H1 (cell line): ENCODE results near the gene RPL36AL. TPM values are rescaled to one million over a fixed set of nuclear protein-coding genes. Genes with fewer than 3 reads are reported as not detected.

ENCODE experiments used
- CTCF ChIA-PET: fragments of 300-600 bp; sonication (Branson Sonifier 250); formaldehyde crosslinking; loops from one replicate; lab custom pipeline; 2021; ENCODE audit not compliant: partially characterized antibody; lab: Charles Lee
- POLR2A ChIA-PET: fragments of 300-600 bp; sonication (Branson Sonifier 250); formaldehyde crosslinking; loops from one replicate; lab custom pipeline; 2021; ENCODE audit warnings: inconsistent platforms; ENCODE audit not compliant: partially characterized antibody; lab: Charles Lee
- DNase-seq, 2 experiments: peaks; one replicate each; pipeline versions ENCODE4 v3.0.0 to v3.0.0-alpha.2; 2010 to 2022; ENCODE audit warnings: low spot score in 2 of 2, low read depth in 1 of 2, mixed read lengths in 1 of 2
- FAIRE-seq: peaks from 2 replicates; lab custom pipeline; 2011; peaks lifted over from hg19 to GRCh38; lab: Jason Lieb, UNC
- H2AFZ ChIP-seq: 2 replicates; pipeline ENCODE4 v1.8.1; 2012; ENCODE audit warnings: low read length, inconsistent platforms
- H2AK5ac ChIP-seq: 2 replicates; pipeline ENCODE4 v1.6.1; 2013; ENCODE audit warnings: low read depth, low read length
- H2BK120ac ChIP-seq: replicated peaks from 2 replicates; pipeline ENCODE3; 2013; ENCODE audit warnings: low read depth, low read length, inconsistent platforms
- H2BK12ac ChIP-seq: 2 replicates; pipeline ENCODE4 v1.6.1; 2013; ENCODE audit warnings: low read depth, low read length
- H2BK15ac ChIP-seq: 2 replicates; pipeline ENCODE4 v1.6.1; 2013; ENCODE audit warnings: low read length
- H2BK20ac ChIP-seq: 2 replicates; pipeline ENCODE4 v1.6.1; 2013; ENCODE audit warnings: low read length
- H2BK5ac ChIP-seq: 2 replicates; pipeline ENCODE4 v1.6.1; 2013; ENCODE audit warnings: low read depth, low read length
- H3K14ac ChIP-seq: 2 replicates; pipeline ENCODE4 v1.6.1; 2013; ENCODE audit warnings: inconsistent platforms; ENCODE audit not compliant: insufficient read length
- H3K18ac ChIP-seq: 2 replicates; pipeline ENCODE4 v1.6.1; 2013; ENCODE audit warnings: low read length; ENCODE audit errors: extremely low read depth
- H3K23ac ChIP-seq: 2 replicates; pipeline ENCODE4 v1.6.1; 2013; ENCODE audit warnings: inconsistent platforms; ENCODE audit not compliant: insufficient read length
- H3K23me2 ChIP-seq: 2 replicates; pipeline ENCODE4 v1.6.1; 2013; ENCODE audit warnings: low read depth, low read length
- H3K27ac ChIP-seq: 2 replicates; pipeline ENCODE4 v1.6.1; 2011; ENCODE audit warnings: low read depth, low read length, inconsistent platforms
- H3K27me3 ChIP-seq, 4 experiments: replicated peaks in 1 of 4; 1 replicate in 1 of 4; 2 replicates in 3 of 4; pipeline versions ENCODE4 v1.6.1 to v1.8.1; 2011 to 2013; ENCODE audit warnings: low read length in 3 of 4, mild to moderate bottlenecking in 3 of 4, inconsistent platforms in 2 of 4, mixed read lengths in 2 of 4, moderate library complexity in 1 of 4; ENCODE audit not compliant: control insufficient read depth in 3 of 4, insufficient read depth in 3 of 4; ENCODE audit errors: extremely low read depth in 1 of 4
- H3K36me3 ChIP-seq, 4 experiments: 2 replicates each; pipeline versions ENCODE4 v1.6.1 to v1.8.1; 2011 to 2013; ENCODE audit warnings: mild to moderate bottlenecking in 4 of 4, low read length in 3 of 4, moderate library complexity in 2 of 4, control low read depth in 1 of 4, inconsistent platforms in 1 of 4; ENCODE audit not compliant: insufficient read depth in 4 of 4, control insufficient read depth in 2 of 4
- H3K4ac ChIP-seq: replicated peaks from 2 replicates; pipeline ENCODE3; 2013; ENCODE audit warnings: low read length, low read depth, mixed read lengths, inconsistent platforms; ENCODE audit not compliant: insufficient read length
- H3K4me1 ChIP-seq, 4 experiments: replicated peaks in 1 of 4; 1 replicate in 1 of 4; 2 replicates in 3 of 4; pipeline versions ENCODE4 v1.6.1 to v1.8.1; 2011 to 2013; ENCODE audit warnings: low read length in 3 of 4, inconsistent platforms in 2 of 4, mixed read lengths in 1 of 4; ENCODE audit not compliant: insufficient read depth in 4 of 4, control insufficient read depth in 3 of 4
- H3K4me2 ChIP-seq, 2 experiments: 2 replicates each; pipeline versions ENCODE4 v1.6.1 to v1.8.1; 2011 to 2013; ENCODE audit warnings: low read depth in 2 of 2, low read length in 2 of 2, control low read depth in 1 of 2, inconsistent platforms in 1 of 2, mild to moderate bottlenecking in 1 of 2; ENCODE audit not compliant: insufficient read depth in 1 of 2
- H3K4me3 ChIP-seq, 4 experiments: fragments of 200-600, 300-600 bp in 1 of 4; sonication (generic), shearing (Covaris generic), sonication (Bioruptor Twin) in 1 of 4; 2 replicates each; pipeline versions ENCODE4 v1.5.1 to v1.8.1; 2011 to 2016; ENCODE audit warnings: low read length in 4 of 4, low read depth in 3 of 4, control low read depth in 2 of 4, inconsistent platforms in 2 of 4, mild to moderate bottlenecking in 2 of 4, mixed read lengths in 1 of 4, moderate library complexity in 1 of 4; ENCODE audit not compliant: insufficient read depth in 2 of 4; ENCODE audit errors: extremely low read depth in 1 of 4
- H3K56ac ChIP-seq: replicated peaks from 2 replicates; pipeline ENCODE3; 2013; ENCODE audit warnings: low read depth, mild to moderate bottlenecking, mixed read lengths, low read length, inconsistent platforms; ENCODE audit not compliant: insufficient read length
- H3K79me1 ChIP-seq: 2 replicates; pipeline ENCODE4 v1.6.1; 2013; ENCODE audit warnings: low read depth, low read length, control low read depth
- H3K79me2 ChIP-seq, 2 experiments: 2 replicates each; pipeline versions ENCODE4 v1.6.1 to v1.8.1; 2012 to 2013; ENCODE audit warnings: low read length in 2 of 2, mild to moderate bottlenecking in 2 of 2, inconsistent platforms in 1 of 2; ENCODE audit not compliant: insufficient read depth in 2 of 2, control insufficient read depth in 1 of 2
- H3K9ac ChIP-seq, 4 experiments: replicated peaks in 1 of 4; 1 replicate in 1 of 4; 2 replicates in 3 of 4; pipeline versions ENCODE4 v1.6.1 to v1.8.1; 2011 to 2013; ENCODE audit warnings: low read depth in 3 of 4, low read length in 3 of 4, control low read depth in 2 of 4, mild to moderate bottlenecking in 2 of 4, moderate library complexity in 2 of 4, inconsistent platforms in 1 of 4; ENCODE audit errors: extremely low read depth in 1 of 4
- H3K9me3 ChIP-seq, 2 experiments: 2 replicates each; pipeline versions ENCODE4 v1.6.1 to v1.8.1; 2012 to 2013; ENCODE audit warnings: mild to moderate bottlenecking in 2 of 2, moderate library complexity in 2 of 2, control low read depth in 1 of 2, inconsistent platforms in 1 of 2, low read depth in 1 of 2, low read length in 1 of 2, mixed read lengths in 1 of 2; ENCODE audit not compliant: insufficient read depth in 2 of 2
- H4K20me1 ChIP-seq, 2 experiments: replicated peaks in 1 of 2; 2 replicates each; pipeline versions ENCODE3 to v1.8.1; 2011 to 2013; ENCODE audit warnings: inconsistent platforms in 2 of 2, low read length in 2 of 2, mild to moderate bottlenecking in 1 of 2; ENCODE audit not compliant: insufficient read depth in 2 of 2, control insufficient read depth in 1 of 2
- H4K5ac ChIP-seq: 2 replicates; pipeline ENCODE4 v1.6.1; 2013; ENCODE audit warnings: low read length, low read depth, mixed read lengths, inconsistent platforms; ENCODE audit not compliant: insufficient read length
- H4K8ac ChIP-seq: 2 replicates; pipeline ENCODE4 v1.8.0; 2013; ENCODE audit warnings: mild to moderate bottlenecking, moderate library complexity, low read length, inconsistent platforms; ENCODE audit not compliant: insufficient read depth; ENCODE audit errors: extremely low read depth
- H4K91ac ChIP-seq: replicated peaks from 2 replicates; pipeline ENCODE3; 2013; ENCODE audit warnings: low read length, mixed read lengths, inconsistent platforms; ENCODE audit not compliant: insufficient read length
- E2F6 ChIP-seq: IDR thresholded peaks from 2 replicates; pipeline ENCODE4 v1.6.1; 2012; ENCODE audit warnings: inconsistent platforms
- RAD21 ChIP-seq, 2 experiments: IDR thresholded peaks in 1 of 2; conservative IDR thresholded peaks in 1 of 2; 2 replicates each; pipeline ENCODE4 v1.6.1; 2011; ENCODE audit warnings: low read depth in 2 of 2, low read length in 2 of 2, improper control_type of control experiment in 1 of 2, inconsistent platforms in 1 of 2, mild to moderate bottlenecking in 1 of 2, moderate library complexity in 1 of 2
- RXRA ChIP-seq: IDR thresholded peaks from 2 replicates; pipeline ENCODE4 v1.6.1; 2011; ENCODE audit warnings: low read depth, mild to moderate bottlenecking, low read length, moderate library complexity; ENCODE audit not compliant: insufficient read depth
- SIX5 ChIP-seq: IDR thresholded peaks from 2 replicates; pipeline ENCODE4 v1.6.1; 2011; ENCODE audit warnings: mild to moderate bottlenecking, low read depth, low read length
- TAF1 ChIP-seq: IDR thresholded peaks from 2 replicates; pipeline ENCODE4 v1.6.1; 2011; ENCODE audit warnings: mild to moderate bottlenecking, low read depth, low read length
- TAF7 ChIP-seq: optimal IDR thresholded peaks from 2 replicates; pipeline ENCODE3; 2011; ENCODE audit warnings: low read depth, mild to moderate bottlenecking, inconsistent platforms, low read length, moderate library complexity, borderline replicate concordance
- WGBS, 2 experiments: shearing (Covaris generic) in 1 of 2; methylation state at CpG; one replicate each; pipeline versions ENCODE4 v1.1.6 to v1.1.7; 2013 to 2015; ENCODE audit warnings: low lambda C conversion rate in 2 of 2, mixed read lengths in 2 of 2, inconsistent platforms in 1 of 2, low coverage in 1 of 2, missing lambda C conversion rate in 1 of 2; ENCODE audit not compliant: insufficient replicate concordance in 2 of 2, insufficient coverage in 1 of 2, insufficient read length in 1 of 2; ENCODE audit errors: extremely low coverage in 1 of 2, missing lambda C conversion rate in 1 of 2; 5-methylcytosine and 5-hydroxymethylcytosine counted together
- polyA plus RNA-seq, 7 experiments: library from polyadenylated mRNA; depleted of rRNA in 3 of 7; stranded (reverse) in 5 of 7; unstranded in 2 of 7; fragments of >200 nt in 5 of 7; fragments of 200-250 nt in 2 of 7; gene quantifications; 1 replicate in 5 of 7; 2 replicates in 1 of 7; 4 replicates in 1 of 7; pipeline versions ENCODE4 v1.2.1 to v1.2.3, GENCODE V29; 2011 to 2013; ENCODE audit warnings: missing spikeins in 2 of 7, mixed read lengths in 2 of 7
- total RNA-seq: library from RNA; stranded (reverse); fragmentation: NEBNext Ultra II Directional; extraction: Animal tissue kit (Norgen Biotek cat#: 25700); gene quantifications from 2 replicates; pipeline ENCODE4 v1.2.1, GENCODE V29; 2021

Gene RPL36AL
- total and polyA plus RNA-seq, 2 of the 8 experiments (the other 6 are each of a cell fraction or from before 2014, with no cell fraction given), result 138 to 230 TPM

- Histone ChIP-seq H4K20me1 (peaks cover 11 to 23% of the 10 kb centered on the region in 2 experiments), H3K14ac (no peak within 1 kb of the TSS), H3K4me2 (peak within 1 kb of the TSS; percentile 68 to 78), H4K5ac (peak within 1 kb of the TSS; percentile 93), H3K36me3 (peaks cover 0 to 37% (median 18%) of the 10 kb centered on the region in 4 experiments; a peak in 6 of 8 replicates), H3K4ac (no peak within 1 kb of the TSS), H4K8ac (peak within 1 kb of the TSS; percentile 94), H3K9me3 (no peaks in the 10 kb centered on the region), H3K56ac (peak within 1 kb of the TSS; percentile 82), H2AK5ac (no peak within 1 kb of the TSS), H3K27me3 (no peaks in the 10 kb centered on the region), H2BK15ac (no peak within 1 kb of the TSS), H3K18ac (peak within 1 kb of the TSS; percentile 95), H2BK5ac (peak within 1 kb of the TSS; percentile 95), H3K4me3 (peak within 1 kb of the TSS; percentile 98 to 100 (median 98)), H2BK120ac (no peak within 1 kb of the TSS), H2BK20ac (no peak within 1 kb of the TSS), H4K91ac (peak within 1 kb of the TSS; percentile 68), H3K9ac (peak within 1 kb of the TSS; percentile 96 to 99 (median 98)), H3K27ac (peak within 1 kb of the TSS; percentile 96), H3K79me1 (no peaks in the 10 kb centered on the region), H3K79me2 (peaks cover 23 to 52% of the 10 kb centered on the region in 2 experiments), H3K4me1 (peaks cover 0 to 9% (median 5%) of the 10 kb centered on the region in 4 experiments; a peak in 6 of 7 replicates), H2AFZ (no peak within 1 kb of the TSS), H3K23me2 (peaks cover 2% of the 10 kb centered on the region), H3K23ac (no peak within 1 kb of the TSS), H2BK12ac (no peak within 1 kb of the TSS; the same call in 1 of the 2 replicates)
- ChIA-PET POLR2A (interaction anchor here (0.6 to 11.0 kb wide), 31 partner anchors 9 to 1015 kb away, joined by 3 to 169 read pairs (median 4); partner anchors contain the start of genes DNAAF2, KLHDC1, LRR1 and MGAT2), CTCF (interaction anchor here (0.6 to 2.8 kb wide), 12 partner anchors 10 to 619 kb away, joined by 3 to 18 read pairs (median 4); partner anchors contain the start of genes DNAAF2 and LRR1)
- DNase-seq (peak; percentile 98 to 100), FAIRE-seq (peak; percentile 57)
- WGBS, 2 experiments, result 3% methylated on average over 54 of the region's 55 CpGs; no CpG with 5 or more reads in 1 of the 2 experiments
- TF ChIP-seq TAF1 (peak; percentile 98), E2F6 (peak; percentile 9; the same call in 1 of the 2 replicates), RXRA (no peak), RAD21 (IDR thresholded peaks at IDR 0.05 in 1 of 2, conservative IDR thresholded peaks at IDR 0.05 in 1 of 2; ENCODE audit: low read depth in 2 of 2, low read length in 2 of 2) (no peak), SIX5 (no peak), TAF7 (peak; percentile 96)
These were observed 34.4 kb downstream of the RPL36AL start, which contains the start of gene RPS29 for GRCh38 chr14:49585803-49586672. Gene RPS29, minus strand, starts transcription at chr14:49586380. Its CDS starts 34 bp downstream, at chr14:49586346.
